ENCODE data around the gene CCDC85C. TPM values are rescaled to one million over a fixed set of nuclear protein-coding genes. Genes with fewer than 3 reads are reported as not detected.

CCDC85C gene
- total RNA-seq, 2 experiments from 2014 or later, result 6.4 to 15.0 TPM

DNA sequence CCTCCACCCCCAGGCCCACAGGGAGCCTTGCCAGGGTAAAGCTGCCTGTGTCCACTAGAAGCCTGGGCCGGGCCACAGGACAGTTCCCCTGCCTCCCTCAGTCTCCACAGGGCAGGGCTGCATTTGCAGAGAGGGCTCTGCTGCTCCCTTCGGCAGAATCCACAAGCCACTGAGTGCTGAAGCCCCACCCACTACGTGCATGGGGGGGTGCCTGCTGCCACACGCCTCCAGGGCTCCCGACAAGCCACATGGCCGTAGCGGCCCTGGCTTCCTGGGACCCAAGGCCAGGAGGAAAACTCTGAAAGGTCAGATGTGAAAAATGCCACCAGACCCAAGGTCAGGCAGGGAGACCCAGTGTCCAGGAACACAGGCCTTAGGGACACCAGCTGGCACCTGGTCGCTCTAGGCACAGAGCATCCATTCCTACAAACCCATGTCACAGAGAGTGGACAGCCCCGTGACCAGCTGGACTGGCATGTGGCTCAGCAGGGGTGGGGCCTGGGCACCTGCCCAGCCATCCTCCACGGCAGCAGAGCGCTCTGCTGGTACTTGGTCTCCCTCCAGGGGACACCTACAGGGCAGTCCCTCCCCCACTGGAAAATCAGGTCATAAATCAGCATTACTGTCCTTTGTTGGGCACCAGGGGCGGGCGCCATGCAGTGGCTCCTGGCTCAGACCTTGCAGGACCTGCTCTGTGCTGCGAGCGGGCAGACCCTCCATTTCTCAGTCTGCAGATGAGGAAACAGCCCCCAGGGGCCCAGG, 42.9 kb downstream of the CCDC85C start:
- Histone ChIP-seq H3K4me1 (ENCODE audit: insufficient read depth, low read length, poor library complexity, severe bottlenecking) (no peaks in the 10 kb centered on the region), H3K79me2 (ENCODE audit: insufficient read depth, low read depth, low read length) (no peaks in the 10 kb centered on the region), H3K36me3 (ENCODE audit: insufficient read depth, low read length) (no peaks in the 10 kb centered on the region), H4K20me1 (ENCODE audit: insufficient read depth, low read length) (no peaks in the 10 kb centered on the region), H3K9me3 (ENCODE audit: low read length) (no peaks in the 10 kb centered on the region), H3K27ac (ENCODE audit: low read depth, low read length, poor library complexity, severe bottlenecking) (no peak overlapping the region), H3K9me2 (ENCODE audit: insufficient read depth, low read length) (no peaks in the 10 kb centered on the region), H3K4me3 (ENCODE audit: low read depth, low read length, poor library complexity, severe bottlenecking) (no peak overlapping the region), H3K4me2 (ENCODE audit: low read length) (no peak overlapping the region), H2AFZ (ENCODE audit: low read length) (no peak overlapping the region)
- no TSS peak for BruUV-seq (replicated peaks)
- DNase-seq (ENCODE audit: low spot score), result no peak
- TF ChIP-seq, protein P1, sequence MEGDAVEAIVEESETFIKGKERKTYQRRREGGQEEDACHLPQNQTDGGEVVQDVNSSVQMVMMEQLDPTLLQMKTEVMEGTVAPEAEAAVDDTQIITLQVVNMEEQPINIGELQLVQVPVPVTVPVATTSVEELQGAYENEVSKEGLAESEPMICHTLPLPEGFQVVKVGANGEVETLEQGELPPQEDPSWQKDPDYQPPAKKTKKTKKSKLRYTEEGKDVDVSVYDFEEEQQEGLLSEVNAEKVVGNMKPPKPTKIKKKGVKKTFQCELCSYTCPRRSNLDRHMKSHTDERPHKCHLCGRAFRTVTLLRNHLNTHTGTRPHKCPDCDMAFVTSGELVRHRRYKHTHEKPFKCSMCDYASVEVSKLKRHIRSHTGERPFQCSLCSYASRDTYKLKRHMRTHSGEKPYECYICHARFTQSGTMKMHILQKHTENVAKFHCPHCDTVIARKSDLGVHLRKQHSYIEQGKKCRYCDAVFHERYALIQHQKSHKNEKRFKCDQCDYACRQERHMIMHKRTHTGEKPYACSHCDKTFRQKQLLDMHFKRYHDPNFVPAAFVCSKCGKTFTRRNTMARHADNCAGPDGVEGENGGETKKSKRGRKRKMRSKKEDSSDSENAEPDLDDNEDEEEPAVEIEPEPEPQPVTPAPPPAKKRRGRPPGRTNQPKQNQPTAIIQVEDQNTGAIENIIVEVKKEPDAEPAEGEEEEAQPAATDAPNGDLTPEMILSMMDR (conservative IDR thresholded peaks at IDR 0.05; ENCODE audit: low read length), result no peak
- no peak for TF ChIP-seq EZH2phosphoT487 (IDR thresholded peaks at IDR 0.05; ENCODE audit: borderline replicate concordance, low read depth, low read length)
- POLR2A ChIA-PET, result no interaction called here
- CTCF ChIA-PET (ENCODE audit: unreplicated experiment), result no interaction called here
- intact Hi-C loops (cut with micrococcal nuclease; ENCODE audit: unreplicated experiment), result no loop called here

DNA sequence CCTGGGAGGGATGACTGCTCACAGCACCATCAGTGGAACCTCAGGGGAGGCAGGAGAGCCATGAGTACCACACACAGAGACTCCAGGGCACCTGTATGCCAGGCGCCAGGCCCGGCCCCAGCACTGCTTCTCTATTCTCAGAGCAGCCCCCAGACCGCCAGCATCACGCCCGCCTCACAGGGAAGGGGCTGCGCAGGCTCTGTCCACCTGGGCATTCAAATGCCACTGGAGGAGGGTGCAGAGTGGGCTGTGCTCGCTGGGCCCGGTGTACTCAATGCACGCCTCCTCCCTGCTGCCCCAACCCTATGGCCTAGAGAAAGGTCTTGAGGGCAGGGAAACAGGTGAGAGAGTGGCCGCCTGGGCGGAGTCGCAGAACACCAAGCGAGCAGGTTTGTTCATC, 43.6 kb downstream of the CCDC85C start:
- CTCF ChIA-PET (ENCODE audit: unreplicated experiment), result no interaction called here
- BruUV-seq (replicated peaks), result no TSS peak
- no peak for DNase-seq (ENCODE audit: low spot score)

More for the DNA sequence above, 43.6 kb downstream of the CCDC85C start:
- Histone ChIP-seq H3K9me3 (ENCODE audit: low read length) (no peaks in the 10 kb centered on the region), H4K20me1 (ENCODE audit: insufficient read depth, low read length) (no peaks in the 10 kb centered on the region), H3K4me3 (ENCODE audit: low read depth, low read length, poor library complexity, severe bottlenecking) (no peak overlapping the region), H3K4me2 (ENCODE audit: low read length) (no peak overlapping the region), H3K36me3 (ENCODE audit: insufficient read depth, low read length) (no peaks in the 10 kb centered on the region), H3K27ac (ENCODE audit: low read depth, low read length, poor library complexity, severe bottlenecking) (no peak overlapping the region), H3K9me2 (ENCODE audit: insufficient read depth, low read length) (no peaks in the 10 kb centered on the region), H2AFZ (ENCODE audit: low read length) (no peak overlapping the region), H3K4me1 (ENCODE audit: insufficient read depth, low read length, poor library complexity, severe bottlenecking) (no peaks in the 10 kb centered on the region), H3K79me2 (ENCODE audit: insufficient read depth, low read depth, low read length) (no peaks in the 10 kb centered on the region)
- TF ChIP-seq, protein P1 (conservative IDR thresholded peaks at IDR 0.05; ENCODE audit: low read length), result no peak
- no peak for TF ChIP-seq EZH2phosphoT487 (IDR thresholded peaks at IDR 0.05; ENCODE audit: borderline replicate concordance, low read depth, low read length)
- intact Hi-C loops (cut with micrococcal nuclease; ENCODE audit: unreplicated experiment), result no loop called here
- POLR2A ChIA-PET, result no interaction called here

All from OCI-LY7 (cell line).